Measurements from ENCODE around the gene CRIM1.

Gene CRIM1

DNA sequence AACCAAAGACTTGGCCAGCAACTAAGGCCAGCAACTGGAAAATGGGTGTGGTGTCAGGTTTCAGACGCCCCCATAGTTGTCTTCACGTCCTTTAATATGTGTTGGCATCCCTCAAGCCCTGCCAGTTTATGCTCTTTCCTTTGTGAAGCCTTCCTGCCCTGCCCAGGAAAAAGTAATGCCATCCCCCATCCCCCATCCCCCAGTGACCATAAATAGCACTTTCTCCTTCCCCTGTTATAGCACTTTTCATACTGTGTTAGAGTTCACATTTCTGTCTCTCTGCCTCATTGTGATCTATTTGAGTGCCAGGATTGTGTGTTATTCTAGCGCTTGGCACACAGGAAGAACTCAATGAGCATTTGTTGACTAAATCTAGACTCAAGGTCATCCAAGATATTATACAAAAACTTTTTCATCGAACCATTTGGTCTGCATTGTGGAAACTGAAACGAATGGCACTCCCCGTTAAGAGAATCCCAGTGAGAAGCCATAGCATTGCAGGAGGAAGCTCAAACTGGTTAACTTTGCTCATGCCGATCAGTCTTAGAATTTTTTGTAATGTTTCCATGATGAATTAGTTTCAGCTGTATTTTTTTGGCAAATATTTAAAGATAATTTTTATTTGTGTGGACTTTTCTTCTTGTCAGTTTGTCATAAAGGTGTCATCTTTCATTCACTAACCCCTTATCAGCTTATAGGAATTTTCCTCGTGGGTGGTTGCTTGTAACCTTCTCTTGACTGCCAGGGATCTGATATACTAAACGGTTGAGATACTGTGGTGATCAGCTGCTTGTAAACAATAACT lies 15.7 kb downstream of the CRIM1 start:
- TF ChIP-seq, protein P1, sequence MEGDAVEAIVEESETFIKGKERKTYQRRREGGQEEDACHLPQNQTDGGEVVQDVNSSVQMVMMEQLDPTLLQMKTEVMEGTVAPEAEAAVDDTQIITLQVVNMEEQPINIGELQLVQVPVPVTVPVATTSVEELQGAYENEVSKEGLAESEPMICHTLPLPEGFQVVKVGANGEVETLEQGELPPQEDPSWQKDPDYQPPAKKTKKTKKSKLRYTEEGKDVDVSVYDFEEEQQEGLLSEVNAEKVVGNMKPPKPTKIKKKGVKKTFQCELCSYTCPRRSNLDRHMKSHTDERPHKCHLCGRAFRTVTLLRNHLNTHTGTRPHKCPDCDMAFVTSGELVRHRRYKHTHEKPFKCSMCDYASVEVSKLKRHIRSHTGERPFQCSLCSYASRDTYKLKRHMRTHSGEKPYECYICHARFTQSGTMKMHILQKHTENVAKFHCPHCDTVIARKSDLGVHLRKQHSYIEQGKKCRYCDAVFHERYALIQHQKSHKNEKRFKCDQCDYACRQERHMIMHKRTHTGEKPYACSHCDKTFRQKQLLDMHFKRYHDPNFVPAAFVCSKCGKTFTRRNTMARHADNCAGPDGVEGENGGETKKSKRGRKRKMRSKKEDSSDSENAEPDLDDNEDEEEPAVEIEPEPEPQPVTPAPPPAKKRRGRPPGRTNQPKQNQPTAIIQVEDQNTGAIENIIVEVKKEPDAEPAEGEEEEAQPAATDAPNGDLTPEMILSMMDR (IDR thresholded peaks at IDR 0.05) = no peak
- H3K27ac ChIP-seq = peak overlapping the region; percentile 46 to 71
- DNase-seq (ENCODE audit: low spot score) = no peak
- H3K4me3 ChIP-seq = peak overlapping the region; percentile 46

DNA sequence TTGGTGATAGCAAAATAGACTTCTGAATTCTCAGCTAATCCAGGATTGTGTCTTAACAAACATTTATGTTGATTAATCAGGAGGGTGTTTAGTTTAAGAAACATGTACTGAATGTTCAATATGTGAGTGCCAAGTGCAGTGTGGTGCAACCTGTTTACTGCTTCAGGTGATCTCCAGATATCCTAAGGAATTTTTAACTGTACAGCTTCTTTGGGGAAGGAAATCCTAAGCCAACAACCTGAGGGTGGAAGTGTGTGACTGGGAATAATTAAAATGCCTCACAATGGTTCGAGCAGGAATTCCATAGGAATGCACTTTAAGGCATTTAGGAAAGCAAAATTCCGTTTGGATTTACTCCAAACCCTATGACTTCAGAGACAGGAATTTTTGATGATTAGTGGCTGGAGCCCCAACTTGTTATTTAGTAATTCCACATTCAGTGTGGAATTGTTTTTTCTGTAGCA lies 16.4 kb downstream of the CRIM1 start:
- TF ChIP-seq, protein P1 (IDR thresholded peaks at IDR 0.05) = no peak
- no peak for DNase-seq (ENCODE audit: low spot score)
- peak overlapping the region; percentile 46 to 71 for H3K27ac ChIP-seq
- H3K4me3 ChIP-seq = peak overlapping the region; percentile 46

DNA sequence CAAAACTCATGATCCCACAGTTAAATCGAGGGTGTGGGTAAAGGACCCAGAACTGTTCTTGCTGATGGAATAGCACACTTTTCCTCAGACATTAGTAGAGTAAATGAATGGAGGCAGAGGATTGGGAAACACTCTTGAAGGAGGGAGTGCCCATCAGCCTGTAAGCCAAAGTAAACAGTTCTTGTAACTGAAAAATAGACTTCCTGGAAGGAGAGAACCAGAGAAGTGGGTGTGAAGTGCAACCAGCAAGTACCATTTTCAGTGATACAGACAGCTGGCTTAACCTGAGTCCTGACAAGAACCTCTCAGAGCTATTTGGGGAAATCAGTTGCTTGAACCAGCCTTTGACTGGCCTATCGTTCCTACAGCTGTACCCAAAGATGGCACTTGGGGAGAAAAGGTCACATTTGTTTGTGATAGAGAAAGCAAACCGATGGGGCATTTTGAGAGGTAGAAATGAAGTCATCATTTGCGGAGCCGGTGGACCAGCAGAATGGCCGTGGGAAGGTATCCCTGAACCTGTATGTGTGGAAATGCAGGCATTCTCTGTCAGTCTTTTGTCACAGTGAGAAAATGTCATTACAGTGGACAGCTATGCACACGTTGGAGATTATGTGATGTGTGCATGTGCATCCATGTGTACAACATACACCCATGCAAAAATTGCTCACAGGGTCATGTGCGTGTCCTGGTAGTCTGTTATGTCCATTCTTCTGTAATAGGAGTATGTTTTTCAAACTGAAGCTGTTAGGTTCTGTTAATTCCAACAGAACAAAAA lies 17.8 kb downstream of the CRIM1 start:
- Histone ChIP-seq H3K27ac (peak overlapping the region; percentile 46 to 82), H3K4me3 (peak overlapping the region; percentile 53)
- TF ChIP-seq, protein P1 (IDR thresholded peaks at IDR 0.05) = no peak
- no peak for DNase-seq (ENCODE audit: low spot score)

DNA sequence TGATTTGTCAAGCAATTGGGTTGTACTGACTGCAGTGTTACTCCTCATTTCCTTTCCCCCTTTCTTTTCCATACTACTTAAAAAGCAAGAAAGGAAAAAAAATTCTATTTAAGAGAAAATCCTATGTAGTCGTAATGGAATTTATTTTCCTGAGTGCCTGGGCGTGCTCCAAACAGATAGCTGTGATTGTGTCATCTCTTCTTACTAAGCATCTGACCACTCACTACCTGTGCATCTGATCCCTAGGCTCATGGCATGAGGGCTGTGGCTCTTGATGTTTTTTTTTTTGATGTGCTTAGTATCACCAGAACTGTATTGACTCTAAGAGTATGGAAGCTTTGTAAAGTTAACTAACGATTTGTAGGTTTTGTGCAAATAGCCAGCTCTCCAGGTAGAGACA lies 19.0 kb downstream of the CRIM1 start:
- TF ChIP-seq, protein P1 (IDR thresholded peaks at IDR 0.05) = no peak
- DNase-seq (ENCODE audit: low spot score) = no peak
- H3K27ac ChIP-seq = no peak overlapping the region
- H3K4me3 ChIP-seq = no peak overlapping the region

DNA sequence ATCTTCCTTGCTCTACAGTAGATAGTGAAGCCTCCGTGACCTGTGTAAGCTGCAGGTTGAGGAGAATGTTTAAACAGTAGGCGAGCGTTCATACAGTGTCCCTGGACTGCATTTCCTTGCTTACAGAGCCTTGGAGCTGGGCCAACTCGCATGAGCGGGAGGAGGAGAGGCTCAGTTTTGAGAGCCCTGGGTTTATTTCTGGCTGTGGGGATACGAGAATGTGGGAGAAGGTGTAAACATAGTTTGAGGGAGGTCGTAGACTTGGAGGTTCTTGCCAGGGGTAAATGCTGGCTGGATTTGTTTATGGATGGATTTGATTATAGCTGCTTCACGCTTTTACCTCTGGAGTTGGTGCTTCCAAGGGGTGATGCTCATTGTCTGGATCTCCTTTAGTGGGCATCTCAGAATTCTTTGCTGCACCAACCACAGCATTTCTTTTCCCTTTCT lies 20.8 kb downstream of the CRIM1 start:
- DNase-seq (ENCODE audit: low spot score) = no peak

DNA sequence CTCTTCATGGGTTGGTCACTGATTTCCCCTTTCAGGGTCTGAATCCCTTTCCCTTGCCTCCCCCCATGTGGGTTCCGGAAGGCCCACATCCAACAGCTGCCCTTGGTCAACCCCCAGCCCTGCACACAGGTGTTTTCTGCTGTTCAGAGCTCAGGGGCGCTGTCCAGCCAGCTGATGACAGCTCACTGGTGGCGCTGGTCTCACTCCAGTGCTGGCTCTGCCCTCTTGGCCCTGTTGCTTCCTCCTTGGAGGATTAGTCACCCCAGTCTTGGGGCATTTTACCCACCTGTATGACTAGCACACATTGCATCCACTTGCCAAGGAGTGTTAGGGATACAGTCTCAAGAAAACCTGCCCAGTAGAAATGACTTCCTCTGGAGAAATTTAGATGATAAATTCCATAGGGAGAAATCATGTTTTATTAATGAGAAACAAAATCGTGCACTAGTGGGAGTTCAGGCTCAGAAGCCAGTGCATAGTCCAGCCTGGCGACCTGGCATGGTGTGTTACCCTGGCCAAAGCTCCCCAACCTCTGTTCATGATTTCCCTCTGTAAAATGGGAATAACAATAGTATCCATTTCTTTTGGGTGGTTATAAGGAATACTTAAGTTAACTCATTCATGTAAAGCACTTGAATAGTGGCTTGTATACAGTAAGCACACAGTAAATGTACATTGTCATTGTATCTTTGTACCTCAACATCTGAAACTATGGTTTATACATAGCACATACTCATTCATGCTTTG lies 21.6 kb downstream of the CRIM1 start:
- H3K27ac ChIP-seq = peak overlapping the region; percentile 21 to 60
- DNase-seq (ENCODE audit: low spot score) = no peak
- H3K4me3 ChIP-seq = peak overlapping the region; percentile 22
- TF ChIP-seq, protein P1 (IDR thresholded peaks at IDR 0.05) = no peak

More for the DNA sequence above, 20.8 kb downstream of the CRIM1 start:
- peak overlapping the region; percentile 22 for H3K4me3 ChIP-seq
- H3K27ac ChIP-seq = peak overlapping the region; percentile 21 to 60
- TF ChIP-seq, protein P1 (IDR thresholded peaks at IDR 0.05) = no peak

Measured in coronary artery (tissue), 2 donors.